ENCODE measurements around the gene RAI14. TPM values are rescaled to one million over a fixed set of nuclear protein-coding genes. Genes with fewer than 3 reads are reported as not detected.

The RAI14 gene
- total RNA-seq, 6 experiments from 2014 or later = 11.9 to 30.8 (median 20.8) TPM

Other genes starting within 250 kb of the RAI14 start
- under 1 TPM in 2 of 6 experiments, not detected in 4; 0.15 to 0.51 TPM for gene TTC23L, start 182.8 kb downstream of the RAI14 start, total RNA-seq

Data from right lobe of liver (tissue), 5 donors.